Endothelial cell of umbilical vein (primary cell): Measurements from ENCODE around the gene CCDC12. TPM values are rescaled to one million over a fixed set of nuclear protein-coding genes. Genes with fewer than 3 reads are reported as not detected.

Source experiments
- BruUV-seq: library from RNA; stranded (reverse); fragments of 400-500 nt; replicated peaks from 2 replicates; lab custom pipeline; 2021; lab: Mats Ljungman, UMichigan
- CTCF ChIA-PET: fragments of 300-600, 350-600 bp; sonication (Branson Sonifier 250); formaldehyde crosslinking; loops from one replicate; lab custom pipeline; 2021; ENCODE audit warnings: antibody characterized with exemption, inconsistent platforms; lab: Charles Lee
- POLR2A ChIA-PET: fragments of 300-600, 350-600 bp; sonication (Branson Sonifier 250); formaldehyde crosslinking; loops from one replicate; lab custom pipeline; 2021; ENCODE audit warnings: antibody characterized with exemption, inconsistent platforms; lab: Charles Lee
- DNase-seq: peaks from one replicate; pipeline ENCODE4 v3.0.0-alpha.2; 2011; ENCODE audit warnings: low read depth, low spot score
- FAIRE-seq: peaks from 2 replicates; lab custom pipeline; 2011; peaks lifted over from hg19 to GRCh38; lab: Jason Lieb, UNC
- H2AFZ ChIP-seq: 2 replicates; pipeline ENCODE4 v1.6.0; 2012; ENCODE audit warnings: low read depth, low read length, control low read depth, inconsistent platforms
- H3K27ac ChIP-seq: 2 replicates; pipeline ENCODE4 v1.5.1; 2011; ENCODE audit warnings: low read depth, mild to moderate bottlenecking, control low read depth, low read length, moderate library complexity; ENCODE audit not compliant: insufficient read depth
- H3K27me3 ChIP-seq, 2 experiments: 2 replicates each; pipeline versions ENCODE4 v1.6.0 to v1.6.1; 2011; ENCODE audit warnings: low read length in 2 of 2, mixed read lengths in 1 of 2; ENCODE audit not compliant: control insufficient read depth in 2 of 2, insufficient read depth in 2 of 2
- H3K36me3 ChIP-seq, 2 experiments: 2 replicates in 1 of 2; 3 replicates in 1 of 2; pipeline ENCODE4 v1.5.1; 2011; ENCODE audit warnings: low read length in 2 of 2, mild to moderate bottlenecking in 1 of 2, moderate library complexity in 1 of 2; ENCODE audit not compliant: control insufficient read depth in 2 of 2, insufficient read depth in 2 of 2; ENCODE audit errors: extremely low read depth in 1 of 2
- H3K4me1 ChIP-seq: 3 replicates; pipeline ENCODE4 v1.5.1; 2011; ENCODE audit warnings: mild to moderate bottlenecking, low read length; ENCODE audit not compliant: control insufficient read depth, insufficient read depth; ENCODE audit errors: extremely low read depth
- H3K4me2 ChIP-seq: 2 replicates; pipeline ENCODE4 v1.6.1; 2011; ENCODE audit warnings: low read length, control low read depth, mixed read lengths; ENCODE audit not compliant: insufficient read depth
- H3K4me3 ChIP-seq, 3 experiments: fragments of 200-600 bp in 1 of 3; sonication (generic), shearing (Covaris generic) in 1 of 3; replicated peaks in 1 of 3; 2 replicates each; pipeline ENCODE4 v1.5.1; 2011 to 2016; ENCODE audit warnings: control low read depth in 3 of 3, low read length in 3 of 3, mild to moderate bottlenecking in 2 of 3, inconsistent platforms in 1 of 3, low read depth in 1 of 3, moderate library complexity in 1 of 3; ENCODE audit not compliant: insufficient read depth in 1 of 3
- H3K79me2 ChIP-seq: 2 replicates; pipeline ENCODE4 v1.6.0; 2012; ENCODE audit warnings: low read length, inconsistent platforms; ENCODE audit not compliant: control insufficient read depth, insufficient read depth
- H3K9ac ChIP-seq: replicated peaks from 2 replicates; pipeline ENCODE3; 2011; ENCODE audit warnings: low read length, control low read depth; ENCODE audit not compliant: insufficient read depth; ENCODE audit errors: extremely low read depth
- H3K9me1 ChIP-seq: replicated peaks from 3 replicates; pipeline ENCODE4 v1.6.0; 2011; ENCODE audit warnings: mild to moderate bottlenecking, low read length; ENCODE audit not compliant: control insufficient read depth, insufficient read depth; ENCODE audit errors: extremely low read depth
- H3K9me3 ChIP-seq: replicated peaks from 2 replicates; pipeline ENCODE4 v1.5.1; 2012; ENCODE audit warnings: low read length, inconsistent platforms; ENCODE audit not compliant: control insufficient read depth, insufficient read depth
- H4K20me1 ChIP-seq: replicated peaks from 2 replicates; pipeline ENCODE3; 2011; ENCODE audit warnings: mild to moderate bottlenecking, low read length; ENCODE audit not compliant: control insufficient read depth, insufficient read depth; ENCODE audit errors: extremely low read depth
- CTCF ChIP-seq, 2 donors: IDR thresholded peaks; 1 replicate in 1 of 2; 2 replicates in 1 of 2; pipeline ENCODE4 v1.5.1; 2011; ENCODE audit warnings: low read length in 2 of 2, mild to moderate bottlenecking in 2 of 2, moderate library complexity in 2 of 2, control low read depth in 1 of 2, inconsistent platforms in 1 of 2, low read depth in 1 of 2; ENCODE audit not compliant: insufficient read depth in 1 of 2; ENCODE audit errors: extremely low read depth in 1 of 2
- EZH2 ChIP-seq: IDR thresholded peaks from 2 replicates; pipeline ENCODE4 v1.6.1; 2012; ENCODE audit warnings: borderline replicate concordance, low read depth, mild to moderate bottlenecking, moderate library complexity, low read length, inconsistent platforms; ENCODE audit not compliant: severe bottlenecking
- FOS ChIP-seq: IDR thresholded peaks from 2 replicates; pipeline ENCODE4 v1.6.1; 2011; ENCODE audit warnings: mild to moderate bottlenecking, low read length, moderate library complexity, borderline replicate concordance; ENCODE audit not compliant: insufficient read depth
- GATA2 ChIP-seq: IDR thresholded peaks from 2 replicates; pipeline ENCODE4 v1.7.0; 2011; ENCODE audit warnings: low read depth, mild to moderate bottlenecking, moderate library complexity, mixed read lengths, low read length; ENCODE audit not compliant: insufficient read length, insufficient read depth
- JUN ChIP-seq: IDR thresholded peaks from 2 replicates; pipeline ENCODE4 v1.6.1; 2011; ENCODE audit warnings: borderline replicate concordance, low read depth; ENCODE audit not compliant: insufficient read length, insufficient read depth
- MAX ChIP-seq: IDR thresholded peaks from 2 replicates; pipeline ENCODE4 v1.6.1; 2011; ENCODE audit not compliant: insufficient read depth, insufficient read length
- MYC ChIP-seq: IDR thresholded peaks from one replicate; pipeline ENCODE4 v1.6.1; 2011; ENCODE audit warnings: mild to moderate bottlenecking, low read depth, low read length
- POLR2A ChIP-seq: IDR thresholded peaks from 2 replicates; pipeline ENCODE4 v1.6.1; 2012; ENCODE audit warnings: low read depth, mild to moderate bottlenecking, control low read depth, low read length
- POLR2AphosphoS5 ChIP-seq: IDR thresholded peaks from 2 replicates; pipeline ENCODE4 v1.6.1; 2012; ENCODE audit warnings: low read depth, mild to moderate bottlenecking, control low read depth, low read length, moderate library complexity; ENCODE audit not compliant: insufficient read depth
- dilution Hi-C: fragments of 300-500 bp; cut with MboI; formaldehyde crosslinking; loops from one replicate; pipeline ENCODE4 v1.15.0; 2019; ENCODE audit warnings: low sequenced_read_pairs; ENCODE audit not compliant: extremely low pct_ligation_motif_present
- intact Hi-C: fragments of 100-400 bp; cut with micrococcal nuclease; formaldehyde crosslinking; loops from one replicate; pipeline ENCODE4 v1.10.0; 2022
- polyA plus RNA-seq, 4 experiments: library from polyadenylated mRNA; depleted of rRNA in 3 of 4; stranded (reverse) in 3 of 4; unstranded in 1 of 4; fragments of >200 nt; gene quantifications; 2 replicates each; pipeline versions ENCODE4 v1.2.1 to v1.2.3, GENCODE V29; 2011 to 2012; ENCODE audit warnings: missing spikeins in 1 of 4
- total RNA-seq: library from RNA; stranded (reverse); gene quantifications from 2 replicates; pipeline ENCODE4 v1.2.3, GENCODE V29; 2021

The CCDC12 gene
- total and polyA plus RNA-seq, 2 donors (not counting 3 experiments of a cell fraction or from before 2014, with no cell fraction given): 35.1 to 50.5 TPM

- no peak overlapping the region for H2AFZ ChIP-seq
- CTCF ChIA-PET: interaction anchor here (0.8 to 1.5 kb wide), 2 partner anchors 10 to 111 kb away, joined by 3 read pairs; no protein-coding TSS in a partner anchor
- peaks cover 11% of the 10 kb centered on the region for H3K4me1 ChIP-seq
- no peaks in the 10 kb centered on the region for H3K9me1 ChIP-seq
- peaks cover 5 to 19% of the 10 kb centered on the region in 2 experiments for H3K36me3 ChIP-seq
- dilution Hi-C loops (no loop called here), intact Hi-C loops (no loop called here)
- DNase-seq (no peak), FAIRE-seq (no peak)
- TF ChIP-seq CTCF (IDR thresholded peaks at IDR 0.05; ENCODE audit: extremely low read depth in 1 of 2, insufficient read depth in 1 of 2, low read depth in 1 of 2, low read length in 2 of 2) (no peak), FOS (no peak), MYC (no peak), MAX (no peak), GATA2 (no peak), POLR2A (no peak), POLR2AphosphoS5 (no peak), JUN (no peak), EZH2 (no peak)
- no peak overlapping the region for H3K4me3 ChIP-seq
- H3K9ac ChIP-seq: no peak overlapping the region
- no TSS peak for BruUV-seq
- H3K4me2 ChIP-seq: no peak overlapping the region
- H4K20me1 ChIP-seq: no peaks in the 10 kb centered on the region
- peaks cover 10% of the 10 kb centered on the region for H3K79me2 ChIP-seq
- H3K27me3 ChIP-seq: no peaks in the 10 kb centered on the region
- no peaks in the 10 kb centered on the region for H3K9me3 ChIP-seq
- H3K27ac ChIP-seq: no peak overlapping the region
- POLR2A ChIA-PET: no interaction called here
Observed at GRCh38 chr3:47020311-47020710, 43.8 kb upstream of the CCDC12 start.
